ENCODE measurements around the gene LYAR.

The LYAR gene

GRCh38 chr4:4228356-4228668 lies 61.6 kb downstream of the LYAR start:
- TF ChIP-seq CTCF (IDR thresholded peaks at IDR 0.05; ENCODE audit: borderline replicate concordance, insufficient read depth, low read depth, low read length) = no peak
- H3K4me3 ChIP-seq (ENCODE audit: low read depth, low read length) = no peak overlapping the region

GRCh38 chr4:4227510-4228355 lies 62.2 kb downstream of the LYAR start:
- H3K4me3 ChIP-seq (ENCODE audit: low read depth, low read length) = no peak overlapping the region
- no peak for TF ChIP-seq CTCF (IDR thresholded peaks at IDR 0.05; ENCODE audit: borderline replicate concordance, insufficient read depth, low read depth, low read length)

- H3K4me3 ChIP-seq (ENCODE audit: low read depth, low read length) = no peak within 1 kb of the TSS
- no peak for TF ChIP-seq CTCF (IDR thresholded peaks at IDR 0.05; ENCODE audit: borderline replicate concordance, insufficient read depth, low read depth, low read length)
Observed at GRCh38 chr4:4226606-4227438, 63.1 kb downstream of the LYAR start, which contains the start of gene OTOP1. OTOP1 (minus strand) TSS chr4:4226929; CDS start chr4:4226864, 65 bp downstream.

GRCh38 chr4:4225915-4226605 lies 63.9 kb downstream of the LYAR start:
- no peak overlapping the region for H3K4me3 ChIP-seq (ENCODE audit: low read depth, low read length)
- TF ChIP-seq CTCF (IDR thresholded peaks at IDR 0.05; ENCODE audit: borderline replicate concordance, insufficient read depth, low read depth, low read length) = no peak

Measured in GM12875 (cell line).